Psoas muscle (tissue), 8 donors: Measurements from ENCODE around the gene IGF1R. TPM values are rescaled to one million over a fixed set of nuclear protein-coding genes. Genes with fewer than 3 reads are reported as not detected.

Experiments
- ATAC-seq, 4 donors: fragments of 200-7000 bp; cut with Tn5 transposase; one replicate each; pipeline ENCODE4 v1.9.1; 2020; ENCODE audit warnings: moderate library complexity in 3 of 4, mild to moderate bottlenecking in 2 of 4
- DNase-seq, 2 donors: peaks; one replicate each; pipeline ENCODE4 v3.0.0-alpha.2; 2020
- H3K27ac ChIP-seq: fragments of 200-600 bp; one replicate; pipeline ENCODE4 v1.8.0; 2022
- H3K27me3 ChIP-seq, 3 donors: fragments of 200-600 bp in 1 of 3; one replicate each; pipeline versions ENCODE4 v1.6.1 to v1.8.0; 2013 to 2022; ENCODE audit warnings: low read length in 2 of 3, mild to moderate bottlenecking in 2 of 3, moderate library complexity in 1 of 3; ENCODE audit not compliant: insufficient read depth in 3 of 3
- H3K36me3 ChIP-seq, 2 donors: fragments of 200-600 bp in 1 of 2; one replicate each; pipeline versions ENCODE4 v1.6.1 to v1.8.0; 2013 to 2022; ENCODE audit warnings: low read depth in 1 of 2, mild to moderate bottlenecking in 1 of 2, moderate library complexity in 1 of 2; ENCODE audit not compliant: insufficient read depth in 1 of 2
- H3K4me1 ChIP-seq: fragments of 200-600 bp; one replicate; pipeline ENCODE4 v1.8.0; 2022
- H3K4me3 ChIP-seq: fragments of 200-600 bp; one replicate; pipeline ENCODE4 v1.8.0; 2022; ENCODE audit warnings: mild to moderate bottlenecking
- H3K9me3 ChIP-seq: fragments of 200-600 bp; one replicate; pipeline ENCODE4 v1.8.0; 2022
- CTCF ChIP-seq: fragments of 200-600 bp; IDR thresholded peaks from one replicate; pipeline ENCODE4 v1.8.0; 2022; ENCODE audit warnings: antibody characterized with exemption
- WGBS, 3 donors: extraction: QIAGEN DNeasy Blood & Tissue Kit; methylation state at CpG; one replicate each; pipeline versions ENCODE4 v1.1.6 to v1.1.7; 2013; 5-methylcytosine and 5-hydroxymethylcytosine counted together
- intact Hi-C, 2 donors: fragments of 100-400 bp; cut with DNase I; formaldehyde crosslinking; loops; one replicate each; pipeline versions ENCODE4 v1.11.0 to v1.14.2; 2022
- polyA plus RNA-seq, 3 donors: library from polyadenylated mRNA; stranded (reverse); fragments of 200-250 nt; gene quantifications; one replicate each; pipeline ENCODE4 v1.2.3, GENCODE V29; 2013
- total RNA-seq, 4 donors: library from RNA; stranded (reverse); fragmentation: NEBNext Ultra II Directional in 2 of 4; extraction: Animal tissue kit (Norgen Biotek cat#: 25700) in 2 of 4; gene quantifications; one replicate each; pipeline versions ENCODE4 v1.2.1 to v1.2.4, GENCODE V29; 2021 to 2023
- donor health status: healthy with polysubstance abuse.
- donor health status: DM: no; HTN: no; CAD: no; lungs with moderate emphysema.
- donor health status: Bipolar disorder and iron deficiency.
- donor health status: healthy.
- donor health status: DM: yes; HTN: yes; CAD: no.
- donor health status: DM: no; HTN: no; CAD: no.
- donor health status: DM: no; HTN: no; CAD: no.
- donor health status: DM: yes; HTN: yes; CAD: no.

IGF1R gene
- total and polyA plus RNA-seq, 7 donors: 2.1 to 20.4 (median 12.0) TPM

GRCh38 chr15:98966091-98966787, 317.9 kb downstream of the IGF1R start:
- Histone ChIP-seq H3K27me3 (no peaks in the 10 kb centered on the region), H3K27ac (no peak overlapping the region), H3K9me3 (no peaks in the 10 kb centered on the region), H3K4me1 (peaks cover 14% of the 10 kb centered on the region), H3K36me3 (peaks cover 3 to 23% of the 10 kb centered on the region in 2 donors), H3K4me3 (no peak overlapping the region)
- ATAC-seq (peak in 1 of 4 donors; percentile 22), DNase-seq (no peak)
- WGBS, 3 donors: 76 to 80% (median 78%) methylated on average over 5 of the region's 5 CpGs
- intact Hi-C loops: loop anchor here in 1 of 2 donors (5.0 kb wide), 1 partner anchor 221 kb away; no protein-coding TSS in a partner anchor
- no peak for TF ChIP-seq CTCF

- Histone ChIP-seq H3K4me1 (peaks cover 14% of the 10 kb centered on the region), H3K27me3 (no peaks in the 10 kb centered on the region), H3K27ac (no peak overlapping the region), H3K4me3 (no peak overlapping the region), H3K36me3 (peaks cover 0 to 14% of the 10 kb centered on the region in 2 donors), H3K9me3 (no peaks in the 10 kb centered on the region)
- intact Hi-C loops: loop anchor here in 1 of 2 donors (5.0 kb wide), 1 partner anchor 220 kb away; no protein-coding TSS in a partner anchor
- no peak for ATAC-seq
- no peak for TF ChIP-seq CTCF
- no peak for DNase-seq
- 89% methylated on average over 5 of the region's 5 CpGs for WGBS, 3 donors
Observed at GRCh38 chr15:98967096-98967495, 318.8 kb downstream of the IGF1R start.

GRCh38 chr15:98967916-98968315, 319.6 kb downstream of the IGF1R start:
- no peak overlapping the region for H3K4me3 ChIP-seq
- intact Hi-C loops: loop anchor here in 1 of 2 donors (5.0 kb wide), 1 partner anchor 219 kb away; no protein-coding TSS in a partner anchor
- H3K27me3 ChIP-seq: no peaks in the 10 kb centered on the region
- peaks cover 14% of the 10 kb centered on the region for H3K4me1 ChIP-seq
- peaks cover 0 to 6% of the 10 kb centered on the region in 2 donors for H3K36me3 ChIP-seq
- H3K9me3 ChIP-seq: no peaks in the 10 kb centered on the region
- no peak overlapping the region for H3K27ac ChIP-seq
- 84 to 90% (median 88%) methylated on average over 5 of the region's 5 CpGs for WGBS, 3 donors
- DNase-seq (no peak), ATAC-seq (no peak)
- TF ChIP-seq CTCF: no peak

- no peak overlapping the region for H3K4me3 ChIP-seq
- H3K36me3 ChIP-seq: peaks cover 0 to 6% of the 10 kb centered on the region in 2 donors
- ATAC-seq: no peak
- TF ChIP-seq CTCF: no peak
- WGBS, 3 donors: 85 to 92% (median 89%) methylated on average over 10 of the region's 10 CpGs
- peaks cover 14% of the 10 kb centered on the region for H3K4me1 ChIP-seq
- no peak overlapping the region for H3K27ac ChIP-seq
- DNase-seq: no peak
- intact Hi-C loops: loop anchor here in 1 of 2 donors (5.0 kb wide), 1 partner anchor 219 kb away; no protein-coding TSS in a partner anchor
- H3K9me3 ChIP-seq: no peaks in the 10 kb centered on the region
- no peaks in the 10 kb centered on the region for H3K27me3 ChIP-seq
Observed at GRCh38 chr15:98968576-98968975, 320.2 kb downstream of the IGF1R start.
